Mucosa of descending colon (tissue), 3 donors: ENCODE measurements around the gene MANEAL. TPM values are rescaled to one million over a fixed set of nuclear protein-coding genes. Genes with fewer than 3 reads are reported as not detected.

Experiments used
- ATAC-seq: fragments of 200-7000 bp; cut with Tn5 transposase; one replicate; pipeline ENCODE4 v1.9.1; 2020; ENCODE audit warnings: mild to moderate bottlenecking, moderate library complexity
- DNase-seq, 3 donors: peaks; one replicate each; pipeline ENCODE4 v3.0.0-alpha.2; 2020
- H3K36me3 ChIP-seq: fragments of 200-600 bp; one replicate; pipeline ENCODE4 v1.8.0; 2021; ENCODE audit warnings: low read depth, mild to moderate bottlenecking
- H3K4me1 ChIP-seq: fragments of 200-600 bp; one replicate; pipeline ENCODE4 v1.8.0; 2021; ENCODE audit warnings: low read depth, mild to moderate bottlenecking
- H3K4me3 ChIP-seq: fragments of 200-600 bp; one replicate; pipeline ENCODE4 v1.8.0; 2021; ENCODE audit warnings: mild to moderate bottlenecking
- H3K9me3 ChIP-seq: fragments of 200-600 bp; one replicate; pipeline ENCODE4 v1.8.0; 2021; ENCODE audit warnings: mild to moderate bottlenecking
- intact Hi-C, 2 donors: fragments of 100-400 bp; cut with DNase I in 1 of 2; cut with micrococcal nuclease in 1 of 2; formaldehyde crosslinking; loops; one replicate each; pipeline versions ENCODE4 v1.11.0 to v1.11.1; 2022; cut with DNase I, micrococcal nuclease
- total RNA-seq, 3 donors: library from RNA; stranded (reverse); fragmentation: NEBNext Ultra II Directional in 2 of 3; extraction: Animal tissue kit (Norgen Biotek cat#: 25700) in 2 of 3; gene quantifications; one replicate each; pipeline versions ENCODE4 v1.2.1 to v1.2.4, GENCODE V29; 2021 to 2023
- TF ChIP-seq, protein P1 (sequence below): fragments of 200-600 bp; IDR thresholded peaks from one replicate; pipeline ENCODE4 v1.8.0; 2022; ENCODE audit warnings: antibody characterized with exemption, mild to moderate bottlenecking
- donor health status: DM: no; HTN: no; CAD: no; lungs with moderate emphysema.
- donor health status: DM: no; HTN: no; CAD: no.
- donor health status: DM: no; HTN: yes; CAD: no.

Gene MANEAL
- total RNA-seq, 3 donors from 2014 or later: 5.4 to 7.6 (median 6.5) TPM

GRCh38 chr1:37762516-37762915 is 31.1 kb upstream of the MANEAL start:
- no peak overlapping the region for H3K4me3 ChIP-seq
- ATAC-seq: no peak
- H3K9me3 ChIP-seq: no peaks in the 10 kb centered on the region
- intact Hi-C loops: no loop called here
- TF ChIP-seq, protein P1, sequence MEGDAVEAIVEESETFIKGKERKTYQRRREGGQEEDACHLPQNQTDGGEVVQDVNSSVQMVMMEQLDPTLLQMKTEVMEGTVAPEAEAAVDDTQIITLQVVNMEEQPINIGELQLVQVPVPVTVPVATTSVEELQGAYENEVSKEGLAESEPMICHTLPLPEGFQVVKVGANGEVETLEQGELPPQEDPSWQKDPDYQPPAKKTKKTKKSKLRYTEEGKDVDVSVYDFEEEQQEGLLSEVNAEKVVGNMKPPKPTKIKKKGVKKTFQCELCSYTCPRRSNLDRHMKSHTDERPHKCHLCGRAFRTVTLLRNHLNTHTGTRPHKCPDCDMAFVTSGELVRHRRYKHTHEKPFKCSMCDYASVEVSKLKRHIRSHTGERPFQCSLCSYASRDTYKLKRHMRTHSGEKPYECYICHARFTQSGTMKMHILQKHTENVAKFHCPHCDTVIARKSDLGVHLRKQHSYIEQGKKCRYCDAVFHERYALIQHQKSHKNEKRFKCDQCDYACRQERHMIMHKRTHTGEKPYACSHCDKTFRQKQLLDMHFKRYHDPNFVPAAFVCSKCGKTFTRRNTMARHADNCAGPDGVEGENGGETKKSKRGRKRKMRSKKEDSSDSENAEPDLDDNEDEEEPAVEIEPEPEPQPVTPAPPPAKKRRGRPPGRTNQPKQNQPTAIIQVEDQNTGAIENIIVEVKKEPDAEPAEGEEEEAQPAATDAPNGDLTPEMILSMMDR: no peak
- H3K36me3 ChIP-seq: no peaks in the 10 kb centered on the region
- H3K4me1 ChIP-seq: no peaks in the 10 kb centered on the region
- no peak for DNase-seq

DNA sequence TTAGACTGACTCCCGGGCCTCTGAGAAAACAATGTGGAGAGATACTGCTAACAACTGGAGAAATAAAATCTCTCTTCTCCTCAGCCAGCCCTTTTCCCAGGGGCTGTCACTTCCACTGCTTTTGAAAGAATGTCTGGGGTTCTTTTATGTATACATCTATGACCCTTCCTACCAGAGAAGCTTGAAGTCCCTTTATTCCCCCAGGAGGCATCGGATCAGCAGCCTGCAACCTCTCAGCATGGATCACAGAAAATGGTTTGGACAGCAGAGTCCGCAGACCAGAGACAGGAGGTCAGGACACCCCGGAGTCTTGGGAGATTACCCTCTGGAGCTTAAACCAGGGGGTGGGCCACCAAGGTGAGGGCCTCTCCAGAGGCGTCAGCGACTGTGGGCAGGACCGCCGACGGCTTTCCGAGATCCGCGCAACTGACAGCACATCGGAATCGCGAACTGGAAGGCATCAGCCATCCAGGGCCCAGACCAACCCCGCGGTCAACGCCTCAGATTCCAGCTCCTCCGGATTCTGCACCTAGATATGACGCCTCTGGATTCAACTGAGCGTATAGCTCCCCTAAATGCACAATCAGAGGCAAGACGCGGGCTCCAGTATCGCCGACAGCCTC is 29.7 kb upstream of the MANEAL start:
- TF ChIP-seq, protein P1: no peak
- intact Hi-C loops: no loop called here

GRCh38 chr1:37764414-37764825 is 29.2 kb upstream of the MANEAL start:
- DNase-seq: peak in 2 of 3 donors; percentile 57 to 70
- Histone ChIP-seq H3K4me1 (no peaks in the 10 kb centered on the region), H3K4me3 (no peak overlapping the region), H3K9me3 (no peaks in the 10 kb centered on the region), H3K36me3 (no peaks in the 10 kb centered on the region)
- TF ChIP-seq, protein P1: no peak
- intact Hi-C loops: no loop called here
- ATAC-seq: peak; percentile 73

More for the DNA sequence above, 29.7 kb upstream of the MANEAL start:
- ATAC-seq: no peak
- Histone ChIP-seq H3K4me1 (no peaks in the 10 kb centered on the region), H3K9me3 (no peaks in the 10 kb centered on the region), H3K4me3 (no peak overlapping the region), H3K36me3 (no peaks in the 10 kb centered on the region)
- no peak for DNase-seq

DNA sequence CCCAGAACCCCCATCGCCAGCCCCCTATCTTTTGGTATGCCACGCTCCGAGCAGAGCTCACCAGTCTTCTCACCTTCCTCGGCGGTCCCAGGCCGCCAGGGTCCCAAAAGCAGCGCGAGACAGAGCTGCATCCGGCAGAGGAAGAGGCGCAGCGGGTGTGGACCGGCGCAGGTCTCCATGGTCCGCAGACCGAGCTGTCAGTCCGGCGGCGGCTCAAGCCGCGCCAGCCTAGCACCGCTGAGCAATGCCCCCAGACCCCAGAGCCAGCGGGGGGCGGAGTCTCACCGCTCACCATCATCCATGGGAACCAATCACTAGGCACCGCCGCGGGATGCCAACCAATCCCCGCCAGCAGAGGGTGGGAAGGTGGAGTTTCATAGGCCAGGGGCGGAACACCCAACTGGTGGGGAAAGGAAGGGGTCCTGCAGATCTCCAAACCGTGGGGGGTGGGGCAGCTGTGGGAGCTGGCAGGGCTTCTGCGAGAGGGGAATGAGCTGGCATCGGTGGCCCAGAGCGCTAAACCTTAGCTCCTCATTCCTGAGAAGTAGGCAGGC is 28.7 kb upstream of the MANEAL start, which contains the start of gene EPHA10:
Gene EPHA10 (minus strand): TSS at position 233 of the 554 bp plus-strand sequence. CDS start 54 bp downstream, at position 179.
- intact Hi-C loops: no loop called here
- H3K9me3 ChIP-seq: no peaks in the 10 kb centered on the region
- ATAC-seq (peak; percentile 7), DNase-seq (no peak)
- H3K4me3 ChIP-seq: no peak within 1 kb of the TSS
- no peaks in the 10 kb centered on the region for H3K4me1 ChIP-seq
- no peaks in the 10 kb centered on the region for H3K36me3 ChIP-seq
- TF ChIP-seq, protein P1: no peak

DNA sequence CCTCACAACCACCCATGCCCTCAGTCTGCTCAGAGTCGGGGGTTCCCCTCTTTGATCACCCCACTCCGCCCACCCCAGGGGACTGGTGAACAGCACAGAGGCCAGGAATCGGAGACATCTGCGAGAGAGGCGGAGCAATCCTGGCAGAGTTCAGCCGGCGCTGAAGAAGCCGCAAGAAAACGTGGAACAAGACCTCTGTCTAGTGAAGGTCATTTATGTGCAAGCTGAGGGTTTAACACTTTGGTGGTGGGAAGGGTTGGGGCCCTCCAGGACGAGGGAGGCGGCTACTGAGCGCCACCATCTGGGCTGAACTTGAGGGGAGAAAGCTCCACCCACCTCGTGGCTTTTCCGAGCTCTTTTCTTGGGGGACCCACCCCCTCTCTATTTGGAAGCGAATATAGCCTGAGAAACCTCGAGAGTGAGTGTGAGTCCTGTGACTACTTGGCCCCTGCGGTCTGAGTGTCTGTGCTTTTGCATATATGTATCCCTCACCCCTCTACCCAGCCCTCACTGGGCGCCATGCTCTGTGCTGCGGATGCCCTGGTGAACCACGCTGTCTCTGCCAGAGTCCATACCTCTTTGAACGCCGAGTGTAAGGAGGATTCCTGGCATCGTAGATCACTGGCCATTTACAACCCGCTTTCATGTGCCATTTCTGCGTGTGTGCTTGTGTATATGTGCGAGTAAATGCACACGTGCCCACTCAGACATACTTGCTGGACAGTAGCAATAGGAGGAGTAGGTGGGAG is 27.6 kb upstream of the MANEAL start:
- ATAC-seq (peak; percentile 42), DNase-seq (no peak)
- H3K4me3 ChIP-seq: no peak overlapping the region
- no peaks in the 10 kb centered on the region for H3K36me3 ChIP-seq
- H3K9me3 ChIP-seq: no peaks in the 10 kb centered on the region
- TF ChIP-seq, protein P1: no peak
- intact Hi-C loops: no loop called here
- no peaks in the 10 kb centered on the region for H3K4me1 ChIP-seq
